MM.1S (cell line): ENCODE data around the gene SLC51B.

ENCODE experiments used
- CTCF ChIP-seq: fragments of 300-600 bp; sonication (generic); IDR thresholded peaks from 2 replicates; pipeline ENCODE4 v1.5.1; 2016; ENCODE audit warnings: antibody characterized with exemption, low read length, mixed read lengths
- EZH2 ChIP-seq: fragments of 300-600 bp; sonication (generic); optimal IDR thresholded peaks from 2 replicates; pipeline ENCODE3; 2017; ENCODE audit warnings: low read depth, mild to moderate bottlenecking, antibody characterized with exemption, low read length, mixed read lengths

GRCh38 chr15:65081758-65082157 lies 36.6 kb downstream of the SLC51B start:
- TF ChIP-seq EZH2 (no peak), CTCF (no peak)
